ENCODE measurements around the gene CNKSR1.

Gene CNKSR1

DNA sequence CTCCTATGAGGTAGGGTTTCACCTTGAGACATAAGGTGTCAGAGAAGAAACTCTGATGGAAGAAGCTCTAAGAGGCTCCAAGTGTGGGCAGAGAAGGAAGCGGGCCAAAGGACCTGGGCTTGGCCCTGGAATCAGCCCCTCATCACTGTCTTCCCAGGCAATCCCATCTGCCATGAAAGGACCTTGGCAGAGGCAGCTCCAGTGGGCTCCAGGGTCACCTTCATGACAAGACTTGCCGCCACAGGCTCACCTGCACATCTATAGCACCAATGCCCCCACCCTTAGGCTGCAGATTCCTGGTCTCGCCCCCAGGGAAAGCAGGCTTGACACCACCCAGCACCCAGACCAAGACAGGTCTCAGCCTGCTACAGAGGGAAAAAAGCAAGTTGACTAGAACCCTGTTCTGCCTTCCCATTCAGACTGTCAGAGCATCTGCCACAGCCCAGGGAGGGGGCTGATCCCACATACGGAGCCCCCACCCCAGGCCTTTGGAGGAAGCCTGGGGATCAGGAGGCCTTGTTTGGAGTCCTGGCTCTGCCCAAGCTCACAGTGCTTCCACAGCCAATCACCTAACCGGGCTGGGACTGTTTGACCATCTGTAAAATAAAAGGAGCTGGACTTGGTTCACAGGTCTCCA lies 18.9 kb upstream of the CNKSR1 start:
- TF ChIP-seq, protein P1, sequence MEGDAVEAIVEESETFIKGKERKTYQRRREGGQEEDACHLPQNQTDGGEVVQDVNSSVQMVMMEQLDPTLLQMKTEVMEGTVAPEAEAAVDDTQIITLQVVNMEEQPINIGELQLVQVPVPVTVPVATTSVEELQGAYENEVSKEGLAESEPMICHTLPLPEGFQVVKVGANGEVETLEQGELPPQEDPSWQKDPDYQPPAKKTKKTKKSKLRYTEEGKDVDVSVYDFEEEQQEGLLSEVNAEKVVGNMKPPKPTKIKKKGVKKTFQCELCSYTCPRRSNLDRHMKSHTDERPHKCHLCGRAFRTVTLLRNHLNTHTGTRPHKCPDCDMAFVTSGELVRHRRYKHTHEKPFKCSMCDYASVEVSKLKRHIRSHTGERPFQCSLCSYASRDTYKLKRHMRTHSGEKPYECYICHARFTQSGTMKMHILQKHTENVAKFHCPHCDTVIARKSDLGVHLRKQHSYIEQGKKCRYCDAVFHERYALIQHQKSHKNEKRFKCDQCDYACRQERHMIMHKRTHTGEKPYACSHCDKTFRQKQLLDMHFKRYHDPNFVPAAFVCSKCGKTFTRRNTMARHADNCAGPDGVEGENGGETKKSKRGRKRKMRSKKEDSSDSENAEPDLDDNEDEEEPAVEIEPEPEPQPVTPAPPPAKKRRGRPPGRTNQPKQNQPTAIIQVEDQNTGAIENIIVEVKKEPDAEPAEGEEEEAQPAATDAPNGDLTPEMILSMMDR (IDR thresholded peaks at IDR 0.05; ENCODE audit: insufficient read depth, low read length, poor library complexity, severe bottlenecking) = no peak
- DNase-seq (ENCODE audit: extremely low read depth, insufficient read length) = no peak
- H3K36me3 ChIP-seq (ENCODE audit: control insufficient read depth, insufficient read depth, low read length) = no peaks in the 10 kb centered on the region
- H3K27me3 ChIP-seq (replicated peaks; ENCODE audit: control insufficient read depth, insufficient read depth, low read length) = peaks cover 6% of the 10 kb centered on the region
- H3K4me3 ChIP-seq (replicated peaks; ENCODE audit: low read depth, low read length) = no peak overlapping the region

DNA sequence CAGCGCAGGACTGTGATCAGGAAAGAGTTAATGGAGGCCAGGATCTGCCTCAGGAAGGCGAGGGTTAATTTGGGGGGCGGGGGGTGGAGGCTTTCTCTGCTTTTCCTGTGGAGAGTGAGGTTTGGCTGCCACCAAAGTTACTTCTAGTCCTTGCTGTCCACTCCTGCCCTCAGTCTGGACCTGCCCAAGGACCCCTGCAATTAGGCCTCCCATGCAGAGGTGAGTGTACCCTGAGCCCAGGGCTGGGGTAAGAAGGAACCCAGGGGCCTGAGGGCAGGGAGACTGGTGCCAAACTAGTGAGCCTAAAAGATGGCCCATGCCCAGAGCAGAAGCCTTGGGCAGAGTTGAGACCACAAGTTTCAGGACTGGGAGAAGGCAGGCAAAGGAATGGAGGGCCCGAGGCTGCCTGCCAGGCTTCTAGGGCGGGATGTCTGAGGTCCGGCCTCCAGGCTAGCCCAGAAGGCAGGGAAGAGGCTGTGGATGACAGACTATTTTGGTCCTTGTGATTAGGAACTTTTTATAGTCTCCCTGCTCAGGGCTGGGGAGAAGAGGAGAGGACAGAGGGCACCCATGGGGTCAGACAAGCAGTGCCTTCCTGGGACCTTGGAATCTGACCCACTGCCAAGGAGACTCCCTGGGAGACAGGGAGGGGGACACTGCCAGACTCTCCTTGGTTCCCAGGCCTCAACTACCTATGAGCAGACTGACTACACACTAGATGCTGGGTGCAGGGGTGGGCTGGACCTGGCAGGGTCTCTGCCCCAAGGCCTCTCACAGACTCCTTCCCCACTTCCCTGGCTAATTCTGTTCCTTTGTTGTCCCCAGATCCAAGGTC lies 18.2 kb upstream of the CNKSR1 start, which contains the start of gene FAM110D:
FAM110D (plus strand) TSS at position 172 of the 835 bp plus-strand sequence. CDS start 2,213 bp downstream, outside the sequence.
- no peak for DNase-seq (ENCODE audit: extremely low read depth, insufficient read length)
- TF ChIP-seq, protein P1 (IDR thresholded peaks at IDR 0.05; ENCODE audit: insufficient read depth, low read length, poor library complexity, severe bottlenecking) = no peak
- no peaks in the 10 kb centered on the region for H3K36me3 ChIP-seq (ENCODE audit: control insufficient read depth, insufficient read depth, low read length)
- peaks cover 6% of the 10 kb centered on the region for H3K27me3 ChIP-seq (replicated peaks; ENCODE audit: control insufficient read depth, insufficient read depth, low read length)
- no peak within 1 kb of the TSS for H3K4me3 ChIP-seq (replicated peaks; ENCODE audit: low read depth, low read length)

DNA sequence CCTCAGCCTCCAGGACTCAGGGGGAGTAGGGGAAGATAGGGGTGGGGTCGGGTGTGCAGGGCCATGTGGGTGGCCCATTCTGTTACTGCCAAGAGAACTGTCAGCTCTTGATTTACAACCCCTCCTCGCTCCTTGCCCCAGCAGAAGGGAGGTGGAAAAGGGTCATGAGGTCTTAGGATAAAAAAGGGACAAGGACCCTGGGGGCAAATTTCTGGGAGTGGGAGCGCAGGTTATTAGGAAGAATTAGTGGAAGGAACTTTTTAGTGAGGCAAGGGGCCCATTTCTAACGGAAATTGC lies 17.6 kb upstream of the CNKSR1 start:
- no peak for DNase-seq (ENCODE audit: extremely low read depth, insufficient read length)
- Histone ChIP-seq H3K27me3 (replicated peaks; ENCODE audit: control insufficient read depth, insufficient read depth, low read length) (peaks cover 6% of the 10 kb centered on the region), H3K4me3 (replicated peaks; ENCODE audit: low read depth, low read length) (no peak overlapping the region), H3K36me3 (ENCODE audit: control insufficient read depth, insufficient read depth, low read length) (no peaks in the 10 kb centered on the region)
- TF ChIP-seq, protein P1 (IDR thresholded peaks at IDR 0.05; ENCODE audit: insufficient read depth, low read length, poor library complexity, severe bottlenecking) = no peak

DNA sequence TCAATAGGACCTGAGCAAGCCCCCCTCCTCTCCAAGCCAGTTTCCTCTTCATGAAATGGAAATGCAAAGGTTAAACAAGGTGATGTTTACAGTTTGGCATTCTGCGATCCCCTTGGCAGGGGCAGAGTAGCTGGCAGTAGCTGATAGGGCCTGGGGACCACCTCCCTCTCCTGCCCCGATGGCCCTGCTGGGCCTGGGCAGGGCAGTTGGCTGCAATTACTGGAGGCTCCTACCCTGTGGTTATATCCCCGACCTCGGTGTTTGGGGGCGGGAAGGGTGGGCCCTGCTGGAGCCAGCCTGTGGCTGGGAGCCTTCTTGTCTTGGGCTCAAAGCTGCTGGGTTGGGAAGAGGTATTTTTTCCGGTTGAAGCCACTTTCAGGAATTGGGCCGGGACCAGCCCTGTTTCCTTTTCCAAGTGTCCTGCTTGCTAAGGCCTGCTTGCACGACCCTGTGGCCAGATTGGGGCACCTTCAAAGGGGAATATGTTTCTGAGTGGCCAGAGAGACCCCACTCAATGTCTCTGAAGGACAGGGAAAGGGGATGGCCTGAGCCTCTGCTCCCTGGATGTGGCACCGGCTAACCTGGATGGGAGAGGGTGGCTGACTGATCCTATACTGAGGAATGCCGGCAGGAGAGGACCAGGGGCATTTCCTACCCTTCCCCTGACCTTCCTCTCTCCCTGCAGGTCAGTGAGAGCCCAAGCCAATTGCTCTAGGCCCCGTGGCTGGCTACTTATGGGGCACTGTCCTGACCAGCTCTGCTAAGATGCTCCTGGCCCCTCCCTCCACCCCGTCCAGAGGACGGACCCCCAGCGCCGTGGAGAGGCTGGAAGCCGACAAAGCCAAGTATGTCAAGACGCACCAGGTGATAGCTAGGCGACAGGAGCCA lies 16.5 kb upstream of the CNKSR1 start:
- no peak overlapping the region for H3K4me3 ChIP-seq (replicated peaks; ENCODE audit: low read depth, low read length)
- TF ChIP-seq, protein P1 (IDR thresholded peaks at IDR 0.05; ENCODE audit: insufficient read depth, low read length, poor library complexity, severe bottlenecking) = no peak
- no peak for DNase-seq (ENCODE audit: extremely low read depth, insufficient read length)
- H3K36me3 ChIP-seq (ENCODE audit: control insufficient read depth, insufficient read depth, low read length) = no peaks in the 10 kb centered on the region
- peaks cover 3% of the 10 kb centered on the region for H3K27me3 ChIP-seq (replicated peaks; ENCODE audit: control insufficient read depth, insufficient read depth, low read length)

DNA sequence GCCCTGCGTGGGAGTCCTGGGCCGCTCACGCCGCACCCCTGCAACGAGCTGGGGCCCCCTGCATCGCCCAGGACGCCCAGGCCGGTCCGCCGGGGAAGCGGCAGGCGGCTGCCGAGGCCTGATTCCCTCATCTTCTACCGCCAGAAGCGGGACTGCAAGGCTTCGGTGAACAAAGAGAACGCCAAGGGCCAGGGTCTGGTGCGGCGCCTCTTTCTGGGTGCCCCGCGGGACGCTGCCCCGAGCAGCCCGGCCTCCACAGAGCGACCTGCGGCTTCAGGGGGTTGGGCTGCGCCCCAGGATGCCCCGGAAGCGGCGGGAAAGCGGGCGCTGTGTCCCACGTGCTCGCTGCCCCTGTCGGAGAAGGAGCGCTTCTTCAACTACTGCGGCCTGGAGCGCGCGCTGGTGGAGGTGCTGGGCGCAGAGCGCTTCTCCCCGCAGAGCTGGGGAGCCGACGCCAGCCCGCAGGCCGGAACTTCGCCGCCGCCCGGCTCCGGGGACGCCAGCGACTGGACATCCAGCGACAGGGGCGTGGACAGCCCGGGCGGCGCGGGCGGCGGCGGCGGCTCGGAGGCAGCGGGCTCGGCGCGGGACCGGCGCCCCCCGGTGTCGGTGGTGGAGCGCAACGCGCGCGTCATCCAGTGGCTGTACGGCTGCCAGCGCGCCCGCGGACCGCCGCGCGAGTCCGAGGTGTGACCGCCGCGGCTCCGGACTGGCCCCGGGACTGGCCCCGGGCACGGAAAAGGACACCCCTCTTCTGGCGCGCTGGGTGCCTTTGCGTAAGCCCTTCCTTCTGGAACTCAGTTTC lies 15.7 kb upstream of the CNKSR1 start:
- Histone ChIP-seq H3K36me3 (ENCODE audit: control insufficient read depth, insufficient read depth, low read length) (no peaks in the 10 kb centered on the region), H3K27me3 (replicated peaks; ENCODE audit: control insufficient read depth, insufficient read depth, low read length) (no peaks in the 10 kb centered on the region; the same call in none of the 2 replicates), H3K4me3 (replicated peaks; ENCODE audit: low read depth, low read length) (peak overlapping the region; percentile 15; the same call in 1 of the 2 replicates)
- TF ChIP-seq, protein P1 (IDR thresholded peaks at IDR 0.05; ENCODE audit: insufficient read depth, low read length, poor library complexity, severe bottlenecking) = no peak
- no peak for DNase-seq (ENCODE audit: extremely low read depth, insufficient read length)

Measured in GM06990 (cell line).